HEK293 (cell line): ENCODE measurements around the gene CACNG1.

Source experiments
- CTCF ChIP-seq: fragments of 450-650 bp; formaldehyde crosslinking; IDR thresholded peaks from 2 replicates; pipeline ENCODE4 v1.5.1; 2016; ENCODE audit warnings: missing biosample characterization, missing genetic modification characterization
- EGR2 ChIP-seq: fragments of 450-650 bp; formaldehyde crosslinking; IDR thresholded peaks from 2 replicates; pipeline ENCODE4 v1.5.1; 2016; ENCODE audit warnings: low read depth, missing biosample characterization, missing genetic modification characterization
- ELK4 ChIP-seq: IDR thresholded peaks from 2 replicates; pipeline ENCODE4 v1.6.1; 2011; ENCODE audit warnings: mild to moderate bottlenecking, low read depth, low read length, borderline replicate concordance
- KLF1 ChIP-seq: fragments of 450-650 bp; formaldehyde crosslinking; IDR thresholded peaks from 2 replicates; pipeline ENCODE4 v1.5.1; 2016; ENCODE audit warnings: missing biosample characterization, missing genetic modification characterization
- KLF17 ChIP-seq: fragments of 450-650 bp; formaldehyde crosslinking; IDR thresholded peaks from 2 replicates; pipeline ENCODE4 v1.5.1; 2016; ENCODE audit warnings: missing biosample characterization, missing genetic modification characterization
- MYNN ChIP-seq: fragments of 450-650 bp; formaldehyde crosslinking; IDR thresholded peaks from 2 replicates; pipeline ENCODE4 v1.5.1; 2016; ENCODE audit warnings: missing biosample characterization, missing genetic modification characterization, borderline replicate concordance
- SP2 ChIP-seq: fragments of 450-650 bp; formaldehyde crosslinking; IDR thresholded peaks from 2 replicates; pipeline ENCODE4 v1.5.1; 2016; ENCODE audit warnings: missing biosample characterization, missing genetic modification characterization
- ZBTB1 ChIP-seq: fragments of 450-650 bp; formaldehyde crosslinking; IDR thresholded peaks from 2 replicates; pipeline ENCODE4 v1.5.1; 2016; ENCODE audit warnings: missing biosample characterization, missing genetic modification characterization
- ZNF239 ChIP-seq: fragments of 450-650 bp; formaldehyde crosslinking; IDR thresholded peaks from 2 replicates; pipeline ENCODE4 v1.5.1; 2016; ENCODE audit warnings: missing biosample characterization, missing genetic modification characterization
- ZNF362 ChIP-seq: fragments of 450-650 bp; formaldehyde crosslinking; IDR thresholded peaks from 2 replicates; pipeline ENCODE4 v1.5.1; 2016; ENCODE audit warnings: missing biosample characterization, missing genetic modification characterization
- ZNF488 ChIP-seq: fragments of 450-650 bp; formaldehyde crosslinking; IDR thresholded peaks from 2 replicates; pipeline ENCODE4 v1.5.1; 2016; ENCODE audit warnings: missing biosample characterization, missing genetic modification characterization
- ZNF768 ChIP-seq: fragments of 450-650 bp; formaldehyde crosslinking; IDR thresholded peaks from 2 replicates; pipeline ENCODE4 v1.5.1; 2018; ENCODE audit warnings: missing biosample characterization, mild to moderate bottlenecking, missing genetic modification characterization
- TF ChIP-seq, protein P1 (sequence below): fragments of 450-650 bp; formaldehyde crosslinking; IDR thresholded peaks from 2 replicates; pipeline ENCODE4 v1.5.1; 2016; ENCODE audit warnings: missing biosample characterization, missing genetic modification characterization
- TF ChIP-seq, protein P2 (sequence below): fragments of 450-650 bp; formaldehyde crosslinking; IDR thresholded peaks from 2 replicates; pipeline ENCODE4 v1.5.1; 2016; ENCODE audit warnings: missing biosample characterization, missing genetic modification characterization

GRCh38 chr17:67008101-67008500, 36.3 kb upstream of the CACNG1 start:
- TF ChIP-seq ZNF239 (tag by site-specific recombination) (no peak), CTCF (no peak), MYNN (tag by site-specific recombination) (no peak), SP2 (tag by site-specific recombination) (no peak), ZNF768 (tag by site-specific recombination) (no peak), ZBTB1 (tag by site-specific recombination) (no peak), ZNF488 (tag by site-specific recombination) (no peak), ELK4 (no peak), KLF17 (tag by site-specific recombination) (no peak), ZNF362 (tag by site-specific recombination) (no peak), KLF1 (tag by site-specific recombination) (no peak), EGR2 (no peak)
- TF ChIP-seq, protein P1, sequence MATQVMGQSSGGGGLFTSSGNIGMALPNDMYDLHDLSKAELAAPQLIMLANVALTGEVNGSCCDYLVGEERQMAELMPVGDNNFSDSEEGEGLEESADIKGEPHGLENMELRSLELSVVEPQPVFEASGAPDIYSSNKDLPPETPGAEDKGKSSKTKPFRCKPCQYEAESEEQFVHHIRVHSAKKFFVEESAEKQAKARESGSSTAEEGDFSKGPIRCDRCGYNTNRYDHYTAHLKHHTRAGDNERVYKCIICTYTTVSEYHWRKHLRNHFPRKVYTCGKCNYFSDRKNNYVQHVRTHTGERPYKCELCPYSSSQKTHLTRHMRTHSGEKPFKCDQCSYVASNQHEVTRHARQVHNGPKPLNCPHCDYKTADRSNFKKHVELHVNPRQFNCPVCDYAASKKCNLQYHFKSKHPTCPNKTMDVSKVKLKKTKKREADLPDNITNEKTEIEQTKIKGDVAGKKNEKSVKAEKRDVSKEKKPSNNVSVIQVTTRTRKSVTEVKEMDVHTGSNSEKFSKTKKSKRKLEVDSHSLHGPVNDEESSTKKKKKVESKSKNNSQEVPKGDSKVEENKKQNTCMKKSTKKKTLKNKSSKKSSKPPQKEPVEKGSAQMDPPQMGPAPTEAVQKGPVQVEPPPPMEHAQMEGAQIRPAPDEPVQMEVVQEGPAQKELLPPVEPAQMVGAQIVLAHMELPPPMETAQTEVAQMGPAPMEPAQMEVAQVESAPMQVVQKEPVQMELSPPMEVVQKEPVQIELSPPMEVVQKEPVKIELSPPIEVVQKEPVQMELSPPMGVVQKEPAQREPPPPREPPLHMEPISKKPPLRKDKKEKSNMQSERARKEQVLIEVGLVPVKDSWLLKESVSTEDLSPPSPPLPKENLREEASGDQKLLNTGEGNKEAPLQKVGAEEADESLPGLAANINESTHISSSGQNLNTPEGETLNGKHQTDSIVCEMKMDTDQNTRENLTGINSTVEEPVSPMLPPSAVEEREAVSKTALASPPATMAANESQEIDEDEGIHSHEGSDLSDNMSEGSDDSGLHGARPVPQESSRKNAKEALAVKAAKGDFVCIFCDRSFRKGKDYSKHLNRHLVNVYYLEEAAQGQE (tag by site-specific recombination), result no peak
- TF ChIP-seq, protein P2, sequence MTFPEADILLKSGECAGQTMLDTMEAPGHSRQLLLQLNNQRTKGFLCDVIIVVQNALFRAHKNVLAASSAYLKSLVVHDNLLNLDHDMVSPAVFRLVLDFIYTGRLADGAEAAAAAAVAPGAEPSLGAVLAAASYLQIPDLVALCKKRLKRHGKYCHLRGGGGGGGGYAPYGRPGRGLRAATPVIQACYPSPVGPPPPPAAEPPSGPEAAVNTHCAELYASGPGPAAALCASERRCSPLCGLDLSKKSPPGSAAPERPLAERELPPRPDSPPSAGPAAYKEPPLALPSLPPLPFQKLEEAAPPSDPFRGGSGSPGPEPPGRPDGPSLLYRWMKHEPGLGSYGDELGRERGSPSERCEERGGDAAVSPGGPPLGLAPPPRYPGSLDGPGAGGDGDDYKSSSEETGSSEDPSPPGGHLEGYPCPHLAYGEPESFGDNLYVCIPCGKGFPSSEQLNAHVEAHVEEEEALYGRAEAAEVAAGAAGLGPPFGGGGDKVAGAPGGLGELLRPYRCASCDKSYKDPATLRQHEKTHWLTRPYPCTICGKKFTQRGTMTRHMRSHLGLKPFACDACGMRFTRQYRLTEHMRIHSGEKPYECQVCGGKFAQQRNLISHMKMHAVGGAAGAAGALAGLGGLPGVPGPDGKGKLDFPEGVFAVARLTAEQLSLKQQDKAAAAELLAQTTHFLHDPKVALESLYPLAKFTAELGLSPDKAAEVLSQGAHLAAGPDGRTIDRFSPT (tag by site-specific recombination), result no peak
